Measurements from ENCODE around the gene OR2A5.

DNA sequence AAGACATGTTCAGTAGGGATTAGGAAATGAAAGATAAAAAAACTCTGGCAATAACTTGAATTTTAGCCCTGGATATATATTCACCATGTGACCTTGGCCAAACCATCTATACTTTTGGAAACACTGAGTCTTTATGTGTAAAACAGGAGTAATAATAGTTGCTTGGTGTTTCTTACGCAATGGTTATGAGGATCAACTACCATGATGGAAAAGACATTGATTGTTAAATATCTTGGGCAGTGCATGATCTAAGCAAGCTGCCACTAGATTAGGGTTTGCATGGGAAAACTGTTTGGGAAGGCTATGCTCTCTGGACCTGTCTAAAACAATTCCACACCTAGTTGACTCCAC is 42.1 kb upstream of the OR2A5 start:
- TF ChIP-seq, protein P1, sequence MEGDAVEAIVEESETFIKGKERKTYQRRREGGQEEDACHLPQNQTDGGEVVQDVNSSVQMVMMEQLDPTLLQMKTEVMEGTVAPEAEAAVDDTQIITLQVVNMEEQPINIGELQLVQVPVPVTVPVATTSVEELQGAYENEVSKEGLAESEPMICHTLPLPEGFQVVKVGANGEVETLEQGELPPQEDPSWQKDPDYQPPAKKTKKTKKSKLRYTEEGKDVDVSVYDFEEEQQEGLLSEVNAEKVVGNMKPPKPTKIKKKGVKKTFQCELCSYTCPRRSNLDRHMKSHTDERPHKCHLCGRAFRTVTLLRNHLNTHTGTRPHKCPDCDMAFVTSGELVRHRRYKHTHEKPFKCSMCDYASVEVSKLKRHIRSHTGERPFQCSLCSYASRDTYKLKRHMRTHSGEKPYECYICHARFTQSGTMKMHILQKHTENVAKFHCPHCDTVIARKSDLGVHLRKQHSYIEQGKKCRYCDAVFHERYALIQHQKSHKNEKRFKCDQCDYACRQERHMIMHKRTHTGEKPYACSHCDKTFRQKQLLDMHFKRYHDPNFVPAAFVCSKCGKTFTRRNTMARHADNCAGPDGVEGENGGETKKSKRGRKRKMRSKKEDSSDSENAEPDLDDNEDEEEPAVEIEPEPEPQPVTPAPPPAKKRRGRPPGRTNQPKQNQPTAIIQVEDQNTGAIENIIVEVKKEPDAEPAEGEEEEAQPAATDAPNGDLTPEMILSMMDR (IDR thresholded peaks at IDR 0.05 in 2 of 3, conservative IDR thresholded peaks at IDR 0.05 in 1 of 3; ENCODE audit: borderline replicate concordance in 1 of 3, insufficient read depth in 1 of 3, low read depth in 2 of 3, low read length in 2 of 3) = no peak
- TF ChIP-seq POLR2AphosphoS5 (IDR thresholded peaks at IDR 0.05; ENCODE audit: low read depth, low read length) (no peak), YY1 (IDR thresholded peaks at IDR 0.05; ENCODE audit: extremely low read depth, insufficient replicate concordance, low read depth, low read length) (no peak)
- TF ChIP-seq, protein P2, sequence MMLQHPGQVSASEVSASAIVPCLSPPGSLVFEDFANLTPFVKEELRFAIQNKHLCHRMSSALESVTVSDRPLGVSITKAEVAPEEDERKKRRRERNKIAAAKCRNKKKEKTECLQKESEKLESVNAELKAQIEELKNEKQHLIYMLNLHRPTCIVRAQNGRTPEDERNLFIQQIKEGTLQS (IDR thresholded peaks at IDR 0.05) = no peak

Data from HCT116 (cell line).